GM13977 (cell line): ENCODE data around the gene SNAP29.
"Not testable (repeated sequence)": the region's sequence is repeated elsewhere in the genome, so short reads cannot be mapped to it uniquely, and the experiment has no call there.

Experiments
- DNase-seq: peaks from one replicate; pipeline ENCODE4 v3.0.0; 2012; ENCODE audit warnings: low spot score
- CTCF ChIP-seq: IDR thresholded peaks from 2 replicates; pipeline ENCODE4 v1.5.1; 2012; ENCODE audit warnings: mild to moderate bottlenecking, control low read depth; ENCODE audit not compliant: insufficient read depth; ENCODE audit errors: extremely low read depth, missing control alignments
- in situ Hi-C: fragments of 300-500 bp; cut with MboI; formaldehyde crosslinking; loops from one replicate; pipeline ENCODE4 v1.12.0; 2022; ENCODE audit warnings: low sequenced_read_pairs, low pct_unique_long_range_greater_than_20kb, mixed read lengths, inconsistent platforms; ENCODE audit not compliant: unreplicated experiment

SNAP29 gene

GRCh38 chr22:20885017-20885556, 26.3 kb downstream of the SNAP29 start:
- in situ Hi-C loops, result no loop called here
- no peak for TF ChIP-seq CTCF
- DNase-seq, result no peak

- DNase-seq, result peak; percentile 75
- peak; percentile 92 for TF ChIP-seq CTCF
- in situ Hi-C loops, result no loop called here
Observed at GRCh38 chr22:20885557-20886323, 26.9 kb downstream of the SNAP29 start.

DNA sequence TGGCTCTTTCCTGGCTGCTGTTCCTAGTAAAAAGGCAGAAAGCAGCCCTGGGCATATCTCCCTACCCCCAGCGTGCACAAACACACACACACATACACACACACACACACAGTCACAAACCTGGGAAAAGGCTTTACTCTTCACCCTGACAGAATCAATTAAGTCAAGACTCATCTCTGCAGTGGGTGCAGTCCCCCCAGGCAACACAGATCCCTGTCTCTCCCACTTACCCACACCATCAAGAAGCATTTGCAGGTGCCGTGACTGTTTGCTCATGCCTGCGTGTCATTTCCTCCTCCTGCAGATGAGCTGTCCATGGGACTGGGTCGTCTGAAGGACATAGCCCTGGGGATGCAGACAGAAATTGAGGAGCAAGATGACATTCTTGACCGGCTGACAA, 28.6 kb downstream of the SNAP29 start:
- no peak for DNase-seq
- in situ Hi-C loops, result no loop called here
- TF ChIP-seq CTCF, result no peak

DNA sequence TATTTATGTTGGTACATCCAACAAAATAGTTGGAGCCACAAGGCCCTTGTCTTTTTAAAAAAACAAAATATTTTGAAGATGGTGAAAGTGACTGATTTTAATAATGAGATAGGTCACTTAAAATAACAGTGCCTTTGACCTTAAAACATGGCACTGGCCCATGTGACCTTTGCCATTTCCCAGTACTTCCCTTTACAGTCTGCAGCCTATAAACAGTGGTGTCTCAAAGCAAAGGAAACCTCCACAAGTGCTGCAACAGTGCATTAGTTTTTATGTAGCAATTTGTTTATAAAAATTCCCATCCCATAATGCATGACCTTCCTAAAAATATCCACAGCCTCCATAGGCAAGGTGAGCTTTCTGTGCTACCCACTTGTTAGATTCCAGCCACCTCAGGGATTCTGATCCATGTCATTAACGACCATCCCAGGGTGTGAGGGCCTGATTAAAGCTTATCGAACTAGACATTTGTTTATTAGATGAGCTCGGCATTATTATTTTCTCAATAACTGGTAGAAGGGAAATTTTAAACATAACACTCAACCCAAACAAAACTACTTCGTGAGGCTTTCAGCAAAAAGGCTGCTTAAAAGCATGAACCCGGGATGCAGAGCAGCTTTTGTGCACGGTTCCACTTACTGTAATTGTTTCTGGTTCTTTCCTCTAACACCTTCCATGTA, 30.4 kb downstream of the SNAP29 start:
- no peak for TF ChIP-seq CTCF
- no peak for DNase-seq
- in situ Hi-C loops, result no loop called here

DNA sequence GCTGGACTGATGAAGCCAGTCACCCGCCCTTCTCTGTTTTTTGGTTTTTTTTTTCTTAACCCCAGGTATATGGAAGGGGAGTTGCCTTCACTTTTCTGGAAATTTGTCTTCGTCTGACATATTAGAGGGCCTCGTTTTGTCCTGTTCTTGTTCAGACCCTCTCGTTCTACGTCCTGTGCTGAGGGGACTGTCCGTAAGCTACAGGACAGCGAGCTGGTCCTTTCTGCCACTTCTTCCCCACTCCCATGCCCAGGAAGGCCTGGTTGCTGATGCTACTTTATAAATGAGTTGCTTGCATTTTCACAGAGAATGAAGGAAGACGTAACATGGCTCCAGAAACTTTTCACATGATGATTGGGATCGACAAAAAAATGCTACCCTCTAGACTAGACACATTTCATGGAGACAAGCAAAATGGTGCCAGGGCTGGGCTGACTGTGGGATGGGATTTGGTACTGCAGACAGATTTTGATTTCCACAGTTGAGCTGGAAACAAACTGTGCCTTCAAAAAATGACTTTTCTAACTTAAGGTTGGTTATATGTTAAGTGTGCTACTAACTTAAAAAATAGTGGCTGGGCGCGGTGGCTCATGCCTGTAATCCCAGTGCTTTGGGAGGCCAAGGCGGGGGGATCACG, 31.2 kb downstream of the SNAP29 start:
- no peak for TF ChIP-seq CTCF
- no peak for DNase-seq
- in situ Hi-C loops, result no loop called here

- no peak for TF ChIP-seq CTCF
- in situ Hi-C loops, result no loop called here
Observed at GRCh38 chr22:20890975-20891374, 32.2 kb downstream of the SNAP29 start.

GRCh38 chr22:20897737-20898136, 38.9 kb downstream of the SNAP29 start:
- DNase-seq, in situ Hi-C loops: not testable (repeated sequence)

More at GRCh38 chr22:20890975-20891374, 32.2 kb downstream of the SNAP29 start:
- no peak for DNase-seq
